ENCODE measurements around the gene GSTP1.
"Not testable (repeated sequence)": the region's sequence is repeated elsewhere in the genome, so short reads cannot be mapped to it uniquely, and the experiment has no call there.

Gene GSTP1

DNA sequence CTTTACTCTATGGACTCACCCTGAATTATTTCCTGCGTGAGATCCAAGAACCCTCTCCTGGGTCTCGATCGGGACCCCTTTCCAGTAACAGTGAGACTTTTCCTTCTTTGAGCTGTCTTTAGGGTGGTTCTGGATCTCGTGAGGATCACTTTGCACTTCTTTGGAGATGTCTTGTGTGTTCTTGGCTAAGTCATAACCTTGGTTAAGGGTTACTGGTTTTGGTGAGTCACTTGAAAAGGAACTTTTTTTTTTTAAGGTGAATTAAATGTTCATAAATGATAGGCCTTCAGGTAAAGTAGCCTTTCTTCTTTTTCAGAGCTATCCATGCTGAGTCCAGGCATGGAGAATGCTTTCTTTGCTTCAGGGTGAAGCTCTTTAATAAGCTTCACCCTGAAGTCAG, 19.4 kb upstream of the GSTP1 start:
- no peak for DNase-seq

DNA sequence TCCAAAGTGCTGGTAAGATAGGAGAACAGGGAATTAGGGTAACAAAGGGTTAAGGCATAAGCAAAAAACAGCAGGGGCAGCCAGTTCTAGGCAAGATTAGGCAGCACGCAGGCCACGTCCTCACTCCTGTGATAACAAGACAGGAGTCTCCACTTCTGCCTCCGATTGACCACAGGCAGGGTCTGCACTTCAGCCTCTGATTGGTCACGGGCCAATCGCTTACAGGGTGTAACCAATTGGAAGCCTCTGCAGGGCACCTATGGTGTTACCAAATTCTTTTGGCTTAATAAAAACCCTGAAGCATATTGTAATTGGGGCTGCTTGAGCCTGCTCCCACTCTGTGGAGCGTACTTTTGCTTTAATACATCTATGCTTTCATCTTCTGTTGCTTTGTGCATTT, 12.2 kb upstream of the GSTP1 start:
- no peak for DNase-seq

DNA sequence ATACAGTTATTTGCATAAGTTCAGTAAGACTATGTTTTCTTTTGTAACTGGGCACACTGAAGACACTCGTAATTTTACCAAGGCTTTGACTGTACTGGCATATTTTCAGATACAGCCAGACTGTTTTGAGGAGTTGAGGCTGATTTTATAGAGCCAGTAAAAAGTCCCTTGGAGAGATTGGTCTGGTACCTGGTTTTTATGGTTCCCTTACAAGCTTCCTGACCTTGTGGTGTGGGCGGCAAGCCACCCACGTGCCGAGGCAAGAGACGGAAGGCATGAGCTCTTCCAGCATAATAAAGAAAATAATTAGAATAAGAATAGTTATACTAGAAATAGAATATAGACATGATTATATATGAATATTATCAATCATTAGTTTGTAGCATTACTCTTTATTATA, 11.3 kb upstream of the GSTP1 start:
- no peak for DNase-seq

DNA sequence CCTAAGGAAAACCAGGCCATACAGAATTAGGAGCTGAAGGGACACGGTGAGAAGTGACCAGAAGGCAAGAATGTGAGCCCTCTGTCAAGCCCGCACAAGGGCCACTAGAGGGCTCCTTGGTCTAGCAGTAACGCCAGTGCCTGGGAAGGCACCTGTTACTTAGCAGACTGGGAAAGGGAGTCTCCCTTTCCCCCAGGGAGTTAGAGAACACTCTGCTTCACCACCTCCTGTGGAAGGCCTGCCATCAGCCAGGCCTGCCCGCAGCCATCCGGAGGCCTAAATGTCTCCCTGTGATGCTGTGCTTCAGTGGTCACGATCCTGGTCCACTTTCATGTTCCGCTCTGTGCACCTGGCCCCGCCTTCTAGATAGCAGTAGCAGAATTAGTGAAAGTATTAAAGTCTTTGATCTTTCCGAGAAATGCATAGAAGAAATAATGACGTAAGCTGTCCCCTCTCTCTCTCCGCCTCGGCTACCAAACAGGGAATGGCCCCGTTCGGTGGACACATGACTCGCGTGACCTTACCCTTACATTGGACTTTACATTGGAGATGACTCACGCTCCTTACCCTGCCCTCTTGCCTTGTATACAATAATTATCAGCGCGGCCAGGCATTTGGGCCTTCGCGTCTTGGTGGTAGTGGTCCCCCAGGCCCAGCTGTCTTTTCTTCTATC, 10.7 kb upstream of the GSTP1 start:
- DNase-seq: peak; percentile 49

DNA sequence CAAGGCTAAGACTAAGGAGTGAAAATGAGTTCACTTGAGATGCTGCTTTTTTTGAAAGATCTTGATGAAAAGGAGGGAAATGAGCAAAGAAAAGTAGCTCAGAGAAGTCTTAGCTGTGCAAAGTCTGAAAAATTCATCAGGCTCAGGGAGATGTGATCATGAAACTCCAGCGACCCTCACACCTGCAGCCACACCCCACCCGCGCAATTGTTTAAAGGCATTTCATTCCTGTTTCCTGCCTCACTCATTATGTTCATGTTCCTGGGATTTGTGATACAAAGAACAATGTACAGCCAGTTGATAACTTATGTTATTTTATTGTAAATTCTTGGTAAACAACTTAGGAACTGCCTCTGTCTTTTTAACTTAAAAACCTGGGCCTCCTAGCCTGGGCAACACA, 8.7 kb upstream of the GSTP1 start:
- DNase-seq: no peak

DNA sequence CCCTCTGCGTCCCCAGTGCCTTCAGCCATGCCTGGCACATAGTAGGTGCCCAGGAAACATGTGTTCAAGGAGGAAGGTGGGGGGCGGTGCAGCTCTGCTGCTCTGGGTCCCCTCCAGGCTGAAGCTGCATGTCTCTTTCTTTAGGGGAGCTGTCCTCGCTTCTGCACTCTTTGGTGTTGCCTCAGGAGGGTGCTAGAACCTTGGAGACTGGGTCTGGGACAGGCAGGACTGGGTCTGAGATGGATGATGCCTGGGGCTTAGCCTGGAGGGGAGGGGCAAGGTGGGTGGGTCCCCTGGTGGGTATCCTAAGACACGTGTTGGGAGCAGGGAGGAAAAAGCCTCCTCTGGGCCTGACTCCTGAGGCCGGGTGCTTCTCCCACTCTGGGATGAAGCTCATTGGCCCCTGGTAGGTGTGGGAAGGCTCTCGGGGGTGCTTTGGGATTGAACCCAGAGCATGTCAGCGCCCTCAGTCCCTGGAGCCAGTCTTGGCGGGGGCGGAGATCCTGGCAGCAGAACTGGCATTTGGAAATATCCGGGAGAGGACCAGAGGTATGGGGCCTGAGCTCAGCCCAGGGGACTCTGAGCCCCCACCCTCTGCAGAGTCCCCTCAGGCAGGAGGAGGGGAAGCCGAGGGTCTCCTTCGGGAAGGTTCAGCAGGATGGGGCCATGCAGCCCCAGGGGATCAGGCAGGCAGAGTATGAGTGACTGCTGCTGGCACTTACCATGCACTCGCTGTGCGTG, 6.7 kb upstream of the GSTP1 start:
- no peak for DNase-seq

DNA sequence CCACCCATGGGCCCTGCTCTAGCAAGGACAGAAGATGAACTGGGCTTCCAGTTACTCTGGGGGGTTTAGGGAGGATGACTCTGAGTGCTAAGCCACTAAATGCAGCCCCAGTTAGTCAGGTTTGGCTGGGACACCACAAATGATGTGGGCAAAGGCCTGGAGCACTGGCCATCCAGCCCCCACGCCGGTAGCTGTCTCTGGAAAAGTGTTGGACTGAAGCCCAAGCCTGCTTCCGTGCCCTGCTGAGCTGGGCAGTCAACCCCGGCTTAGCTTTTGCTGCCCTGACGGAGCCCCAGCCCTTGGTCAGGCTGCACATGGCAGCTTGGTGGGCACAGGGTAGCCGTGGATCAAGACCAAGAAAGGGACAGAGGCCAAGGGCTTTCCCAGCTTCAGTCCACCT, 5.7 kb upstream of the GSTP1 start:
- DNase-seq: no peak

DNA sequence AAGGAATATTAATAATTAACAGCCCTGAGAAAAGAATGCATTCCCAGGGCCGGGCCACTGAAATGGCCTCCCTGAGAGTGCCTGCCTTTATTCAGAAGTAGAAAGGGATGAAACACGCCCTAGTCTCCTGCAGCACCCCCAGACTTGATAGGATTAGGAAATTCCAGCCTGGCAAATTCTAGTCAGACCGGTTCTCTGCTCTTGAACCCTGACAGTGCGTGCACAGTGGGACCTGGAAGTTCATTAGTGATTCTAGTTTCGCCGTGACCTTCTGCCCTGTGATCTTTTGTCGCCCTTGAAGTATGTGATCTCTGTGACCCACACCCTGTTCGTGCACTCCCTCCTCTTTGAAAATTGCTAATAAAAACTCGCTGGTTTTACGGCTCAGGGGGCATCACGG, 2.1 kb upstream of the GSTP1 start:
- no peak for DNase-seq

DNA sequence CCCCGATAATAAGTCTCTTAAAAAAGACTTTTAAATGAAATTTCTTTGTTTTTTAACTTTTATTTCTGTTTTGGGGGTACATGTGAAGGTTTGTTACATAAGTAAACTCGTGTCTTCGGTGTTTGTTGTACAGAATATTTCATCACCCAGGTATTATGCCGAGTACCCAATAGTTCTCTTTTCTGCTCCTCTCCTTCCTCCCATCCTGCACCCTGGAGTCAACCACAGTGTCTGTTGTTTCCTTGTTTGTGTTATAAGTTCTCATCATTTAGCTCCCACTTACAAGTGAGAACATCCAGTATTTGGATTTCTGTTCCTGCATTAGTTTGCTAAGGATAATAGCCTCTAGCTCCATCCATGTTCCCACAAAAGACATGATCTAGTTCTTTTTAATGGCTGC, 1.6 kb upstream of the GSTP1 start:
- no peak for DNase-seq

DNA sequence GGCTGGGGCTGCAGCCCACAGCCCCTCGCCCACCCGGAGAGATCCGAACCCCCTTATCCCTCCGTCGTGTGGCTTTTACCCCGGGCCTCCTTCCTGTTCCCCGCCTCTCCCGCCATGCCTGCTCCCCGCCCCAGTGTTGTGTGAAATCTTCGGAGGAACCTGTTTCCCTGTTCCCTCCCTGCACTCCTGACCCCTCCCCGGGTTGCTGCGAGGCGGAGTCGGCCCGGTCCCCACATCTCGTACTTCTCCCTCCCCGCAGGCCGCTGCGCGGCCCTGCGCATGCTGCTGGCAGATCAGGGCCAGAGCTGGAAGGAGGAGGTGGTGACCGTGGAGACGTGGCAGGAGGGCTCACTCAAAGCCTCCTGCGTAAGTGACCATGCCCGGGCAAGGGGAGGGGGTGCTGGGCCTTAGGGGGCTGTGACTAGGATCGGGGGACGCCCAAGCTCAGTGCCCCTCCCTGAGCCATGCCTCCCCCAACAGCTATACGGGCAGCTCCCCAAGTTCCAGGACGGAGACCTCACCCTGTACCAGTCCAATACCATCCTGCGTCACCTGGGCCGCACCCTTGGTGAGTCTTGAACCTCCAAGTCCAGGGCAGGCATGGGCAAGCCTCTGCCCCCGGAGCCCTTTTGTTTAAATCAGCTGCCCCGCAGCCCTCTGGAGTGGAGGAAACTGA, 731 bp downstream of the GSTP1 start:
- peak; percentile 42 for DNase-seq

DNA sequence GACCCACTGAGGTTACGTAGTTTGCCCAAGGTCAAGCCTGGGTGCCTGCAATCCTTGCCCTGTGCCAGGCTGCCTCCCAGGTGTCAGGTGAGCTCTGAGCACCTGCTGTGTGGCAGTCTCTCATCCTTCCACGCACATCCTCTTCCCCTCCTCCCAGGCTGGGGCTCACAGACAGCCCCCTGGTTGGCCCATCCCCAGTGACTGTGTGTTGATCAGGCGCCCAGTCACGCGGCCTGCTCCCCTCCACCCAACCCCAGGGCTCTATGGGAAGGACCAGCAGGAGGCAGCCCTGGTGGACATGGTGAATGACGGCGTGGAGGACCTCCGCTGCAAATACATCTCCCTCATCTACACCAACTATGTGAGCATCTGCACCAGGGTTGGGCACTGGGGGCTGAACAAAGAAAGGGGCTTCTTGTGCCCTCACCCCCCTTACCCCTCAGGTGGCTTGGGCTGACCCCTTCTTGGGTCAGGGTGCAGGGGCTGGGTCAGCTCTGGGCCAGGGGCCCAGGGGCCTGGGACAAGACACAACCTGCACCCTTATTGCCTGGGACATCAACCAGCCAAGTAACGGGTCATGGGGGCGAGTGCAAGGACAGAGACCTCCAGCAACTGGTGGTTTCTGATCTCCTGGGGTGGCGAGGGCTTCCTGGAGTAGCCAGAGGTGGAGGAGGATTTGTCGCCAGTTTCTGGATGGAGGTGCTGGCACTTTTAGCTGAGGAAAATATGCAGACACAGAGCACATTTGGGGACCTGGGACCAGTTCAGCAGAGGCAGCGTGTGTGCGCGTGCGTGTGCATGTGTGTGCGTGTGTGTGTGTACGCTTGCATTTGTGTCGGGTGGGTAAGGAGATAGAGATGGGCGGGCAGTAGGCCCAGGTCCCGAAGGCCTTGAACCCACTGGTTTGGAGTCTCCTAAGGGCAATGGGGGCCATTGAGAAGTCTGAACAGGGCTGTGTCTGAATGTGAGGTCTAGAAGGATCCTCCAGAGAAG, 1.6 kb downstream of the GSTP1 start:
- no peak for DNase-seq

DNA sequence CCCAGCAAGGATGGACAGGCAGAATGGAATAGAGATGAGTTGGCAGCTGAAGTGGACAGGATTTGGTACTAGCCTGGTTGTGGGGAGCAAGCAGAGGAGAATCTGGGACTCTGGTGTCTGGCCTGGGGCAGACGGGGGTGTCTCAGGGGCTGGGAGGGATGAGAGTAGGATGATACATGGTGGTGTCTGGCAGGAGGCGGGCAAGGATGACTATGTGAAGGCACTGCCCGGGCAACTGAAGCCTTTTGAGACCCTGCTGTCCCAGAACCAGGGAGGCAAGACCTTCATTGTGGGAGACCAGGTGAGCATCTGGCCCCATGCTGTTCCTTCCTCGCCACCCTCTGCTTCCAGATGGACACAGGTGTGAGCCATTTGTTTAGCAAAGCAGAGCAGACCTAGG, 2.3 kb downstream of the GSTP1 start:
- no peak for DNase-seq

DNA sequence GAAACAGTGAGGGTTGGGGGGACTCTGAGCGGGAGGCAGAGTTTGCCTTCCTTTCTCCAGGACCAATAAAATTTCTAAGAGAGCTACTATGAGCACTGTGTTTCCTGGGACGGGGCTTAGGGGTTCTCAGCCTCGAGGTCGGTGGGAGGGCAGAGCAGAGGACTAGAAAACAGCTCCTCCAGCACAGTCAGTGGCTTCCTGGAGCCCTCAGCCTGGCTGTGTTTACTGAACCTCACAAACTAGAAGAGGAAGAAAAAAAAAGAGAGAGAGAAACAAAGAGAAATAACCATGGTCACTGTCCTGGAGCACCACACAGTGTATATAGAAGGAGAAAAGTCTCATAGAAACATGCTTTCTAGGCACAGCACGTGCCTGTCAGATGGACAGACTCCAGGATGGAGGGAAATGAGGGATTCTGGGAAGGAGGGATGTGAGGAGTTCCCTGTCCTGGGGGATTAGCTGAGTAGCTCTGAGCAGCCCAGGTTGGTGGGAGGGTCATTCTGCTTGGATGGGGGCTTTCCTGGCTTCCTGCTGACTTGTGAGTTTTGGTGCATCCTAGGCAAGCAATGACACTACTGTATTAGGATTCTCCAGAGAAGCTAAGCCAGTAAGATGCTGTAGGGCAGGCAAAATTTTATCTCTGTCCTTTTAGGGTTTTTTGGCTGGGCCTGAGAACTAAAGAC, 3.1 kb downstream of the GSTP1 start:
- no peak for DNase-seq

DNA sequence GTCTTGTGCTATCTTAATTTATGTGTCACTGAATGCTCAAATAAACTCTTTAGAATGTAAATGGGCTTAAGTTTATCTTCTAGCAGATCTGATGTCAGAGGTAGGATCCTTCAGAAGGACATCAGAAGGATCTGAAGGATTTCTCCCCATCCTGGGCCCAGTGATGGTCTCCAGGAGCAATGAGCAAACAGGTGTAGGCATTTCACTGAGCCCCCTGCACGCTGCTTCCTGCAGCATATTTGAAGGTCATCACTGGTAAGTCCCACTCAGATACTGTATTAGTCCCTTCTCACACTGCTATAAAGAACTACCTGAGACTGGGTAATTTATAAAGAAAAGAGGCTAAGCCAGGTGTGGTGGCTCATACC, 4.5 kb downstream of the GSTP1 start:
- DNase-seq: no peak

DNA sequence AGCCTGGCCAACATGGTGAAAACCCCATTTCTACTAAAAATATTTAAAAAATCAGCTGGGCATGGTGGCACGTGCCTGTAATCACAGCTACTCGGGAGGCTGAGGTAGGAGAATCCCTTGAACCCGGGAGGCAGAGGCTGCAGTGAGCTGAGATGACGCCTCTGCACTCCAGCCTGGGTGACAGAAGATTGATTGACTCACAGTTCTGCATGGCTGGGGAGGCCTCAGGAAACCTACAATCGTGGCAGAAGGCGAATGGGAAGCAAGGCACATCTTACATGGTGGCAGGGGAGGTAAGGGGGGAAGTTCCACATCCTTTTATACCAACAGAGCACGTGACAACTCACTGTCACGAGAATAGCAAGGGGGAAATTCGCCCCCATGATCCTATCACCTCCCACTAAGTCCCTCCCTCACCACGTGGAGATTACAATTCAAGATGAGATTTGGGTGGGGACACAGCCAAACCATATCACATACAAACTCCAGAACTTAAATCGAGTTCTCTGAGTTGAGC, 5.3 kb downstream of the GSTP1 start:
- not testable (repeated sequence) for DNase-seq

DNA sequence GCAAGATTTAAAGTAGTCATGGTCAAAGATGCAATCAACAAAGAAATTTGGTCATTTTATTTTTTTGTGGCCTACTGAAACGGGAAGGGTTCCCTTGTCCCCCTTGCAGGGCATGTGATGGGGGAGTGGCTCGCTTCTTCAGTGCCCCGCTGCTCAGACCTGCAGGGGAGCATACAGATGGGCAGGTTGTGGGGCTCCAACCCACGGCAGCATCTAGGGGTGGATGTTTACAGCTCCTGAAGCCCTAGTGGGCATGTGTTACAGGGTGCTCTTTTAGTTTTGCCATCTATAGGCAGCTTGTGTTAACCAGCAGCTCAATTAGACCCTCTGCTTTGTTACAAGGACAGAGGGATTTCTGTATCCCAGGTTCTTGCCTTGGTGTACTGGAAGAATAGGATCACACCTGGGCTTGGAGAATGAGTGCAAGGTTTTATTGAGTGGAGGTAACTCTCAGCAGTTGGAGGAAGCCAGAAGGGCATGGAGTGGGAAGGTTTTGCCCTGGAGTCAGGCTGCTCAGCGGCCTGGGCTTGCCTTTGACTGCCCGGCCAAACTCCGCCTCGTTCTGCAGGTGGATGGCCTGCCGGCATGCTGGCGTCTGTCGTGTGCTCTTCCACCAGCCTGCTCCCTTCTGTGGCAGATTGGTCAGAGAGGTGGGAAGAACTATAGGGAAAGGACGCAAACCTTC, 9.4 kb downstream of the GSTP1 start:
- no peak for DNase-seq

DNA sequence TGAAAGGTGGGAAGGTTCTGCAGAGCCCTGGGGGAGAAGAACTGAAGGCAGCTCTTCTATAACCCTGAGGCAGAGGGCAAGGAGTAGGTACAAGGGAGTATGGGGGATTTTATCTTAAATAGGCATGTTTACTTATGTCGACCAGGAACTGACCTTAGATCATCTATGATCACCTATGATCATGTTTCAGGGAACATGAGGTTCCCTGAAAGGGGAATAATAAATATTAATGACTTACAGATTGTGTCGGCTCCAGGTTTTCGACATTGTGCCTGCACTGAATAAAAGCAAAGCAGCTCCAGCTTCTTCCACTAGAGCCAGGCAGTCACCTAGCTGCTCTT, 9.9 kb downstream of the GSTP1 start:
- no peak for DNase-seq

DNA sequence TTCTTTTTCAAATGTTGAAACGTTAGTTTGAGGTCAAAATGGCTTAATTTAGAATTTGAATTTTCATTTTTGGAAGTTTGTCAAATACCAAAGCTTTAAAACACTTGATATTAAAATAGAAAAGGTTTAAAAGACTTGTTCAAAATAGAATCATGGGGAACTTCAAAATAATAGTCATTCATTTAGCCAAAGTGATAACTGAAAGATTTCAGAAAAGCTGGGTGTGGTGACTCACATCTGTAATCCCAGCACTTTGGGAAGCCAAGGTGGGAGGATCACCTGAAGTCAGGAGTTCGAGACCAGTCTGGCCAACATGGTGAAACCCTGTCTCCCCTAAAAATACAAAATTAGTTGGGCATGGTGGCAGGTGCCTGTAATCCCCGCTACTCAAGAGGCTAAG, 10.9 kb downstream of the GSTP1 start:
- DNase-seq: no peak

DNA sequence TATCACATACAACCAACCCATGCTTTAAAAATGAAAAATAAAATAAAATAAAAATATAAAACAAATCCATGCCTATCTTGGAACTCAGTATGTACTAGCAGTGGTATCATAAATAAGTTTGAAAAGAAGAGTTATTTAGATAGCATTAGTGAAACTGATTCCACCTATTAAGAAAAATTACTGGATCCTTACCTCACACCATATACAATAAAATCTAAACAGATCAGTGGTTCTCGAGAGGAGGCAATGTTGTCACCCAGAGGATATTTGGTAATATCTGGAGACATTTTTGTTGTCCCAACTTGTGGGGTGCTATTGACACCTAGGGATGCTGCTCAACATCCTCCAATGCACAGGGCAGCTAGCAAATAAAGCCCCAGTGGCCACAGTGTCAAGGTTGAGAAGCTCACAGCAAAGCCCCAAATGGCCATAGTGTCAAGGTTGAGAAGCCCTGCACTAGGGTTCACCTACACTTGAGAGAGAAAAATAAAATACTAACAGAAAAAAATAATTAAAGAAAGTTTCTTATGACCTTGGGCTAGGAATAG, 13.2 kb downstream of the GSTP1 start:
- DNase-seq: no peak

DNA sequence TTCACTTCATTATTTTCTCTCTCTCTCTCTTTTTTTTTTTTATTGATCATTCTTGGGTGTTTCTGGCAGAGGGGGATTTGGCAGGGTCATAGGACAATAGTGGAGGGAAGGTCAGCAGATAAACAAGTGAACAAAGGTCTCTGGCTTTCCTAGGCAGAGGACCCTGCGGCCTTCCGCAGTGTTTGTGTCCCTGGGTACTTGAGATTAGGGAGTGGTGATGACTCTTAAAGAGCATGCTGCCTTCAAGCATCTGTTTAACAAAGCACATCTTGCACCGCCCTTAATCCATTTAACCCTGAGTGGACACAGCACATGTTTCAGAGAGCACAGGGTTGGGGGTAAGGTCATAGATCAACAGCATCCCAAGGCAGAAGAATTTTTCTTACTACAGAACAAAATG, 13.8 kb downstream of the GSTP1 start:
- not testable (repeated sequence) for DNase-seq

DNA sequence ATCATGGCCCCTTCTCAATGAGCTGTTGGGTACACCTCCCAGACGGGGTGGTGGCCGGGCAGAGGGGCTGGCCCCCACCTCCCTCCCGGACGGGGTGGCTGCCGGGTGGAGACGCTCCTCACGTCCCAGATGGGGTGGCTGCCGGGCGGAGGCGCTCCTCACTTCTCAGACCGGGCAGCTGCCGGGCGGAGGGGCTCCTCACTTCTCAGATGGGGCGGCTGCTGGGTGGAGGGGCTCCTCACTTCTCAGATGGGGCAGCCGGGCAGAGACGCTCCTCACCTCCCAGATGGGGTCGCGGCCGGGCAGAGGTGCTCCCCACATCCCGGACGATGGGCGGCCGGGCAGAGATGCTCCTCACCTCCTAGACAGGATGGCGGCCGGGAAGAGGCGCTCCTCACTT, 14.4 kb downstream of the GSTP1 start:
- DNase-seq: not testable (repeated sequence)
